ENCODE results near the gene CCL14.
"Not testable (repeated sequence)": the region's sequence is repeated elsewhere in the genome, so short reads cannot be mapped to it uniquely, and the experiment has no call there.

Gene CCL14

GRCh38 chr17:35986643-35987042 is at the start of gene CCL14:
Gene CCL14 (minus strand): TSS chr17:35986729. CDS start chr17:35986649, 80 bp downstream.
- DNase-seq (ENCODE audit: low read depth in 4 of 4, low spot score in 1 of 4) = no peak

- DNase-seq (ENCODE audit: low read depth in 4 of 4, low spot score in 1 of 4) = no peak
These were observed 49.7 kb upstream of the CCL14 start for GRCh38 chr17:36036235-36036634.

GRCh38 chr17:36034127-36034526 is 47.6 kb upstream of the CCL14 start:
- no peak for DNase-seq (ENCODE audit: low read depth in 4 of 4, low spot score in 1 of 4)

- no peak for DNase-seq (ENCODE audit: low read depth in 4 of 4, low spot score in 1 of 4)
These were observed 44.4 kb upstream of the CCL14 start for GRCh38 chr17:36030956-36031355.

GRCh38 chr17:36027761-36028160 is 41.2 kb upstream of the CCL14 start:
- DNase-seq (ENCODE audit: low read depth in 4 of 4, low spot score in 1 of 4) = no peak

- DNase-seq (ENCODE audit: low read depth in 4 of 4, low spot score in 1 of 4) = no peak
These were observed 37.8 kb upstream of the CCL14 start for GRCh38 chr17:36024106-36024869.

GRCh38 chr17:36019423-36019822 is 32.9 kb upstream of the CCL14 start:
- no peak for DNase-seq (ENCODE audit: low read depth in 4 of 4, low spot score in 1 of 4)

GRCh38 chr17:36017799-36018198 is 31.3 kb upstream of the CCL14 start, which contains the start of gene CCL23:
Gene CCL23 (minus strand): TSS chr17:36017972. CDS start chr17:36017897, 75 bp downstream.
- no peak for DNase-seq (ENCODE audit: low read depth in 4 of 4, low spot score in 1 of 4)

GRCh38 chr17:36016555-36016954 is 30.0 kb upstream of the CCL14 start:
- DNase-seq (ENCODE audit: low read depth in 4 of 4, low spot score in 1 of 4) = no peak

GRCh38 chr17:36015895-36016294 is 29.4 kb upstream of the CCL14 start:
- not testable (repeated sequence) for DNase-seq (ENCODE audit: low read depth in 4 of 4, low spot score in 1 of 4)

GRCh38 chr17:36014946-36015345 is 28.4 kb upstream of the CCL14 start:
- DNase-seq (ENCODE audit: low read depth in 4 of 4, low spot score in 1 of 4) = no peak

GRCh38 chr17:36011201-36011600 is 24.7 kb upstream of the CCL14 start:
- DNase-seq (ENCODE audit: low read depth in 4 of 4, low spot score in 1 of 4) = no peak

GRCh38 chr17:36008998-36009665 is 22.6 kb upstream of the CCL14 start:
- DNase-seq (ENCODE audit: low read depth in 4 of 4, low spot score in 1 of 4) = no peak

- DNase-seq (ENCODE audit: low read depth in 4 of 4, low spot score in 1 of 4) = no peak
These were observed 18.1 kb upstream of the CCL14 start for GRCh38 chr17:36004594-36005108.

GRCh38 chr17:36002631-36003030 is 16.1 kb upstream of the CCL14 start:
- DNase-seq (ENCODE audit: low read depth in 4 of 4, low spot score in 1 of 4) = no peak

- no peak for DNase-seq (ENCODE audit: low read depth in 4 of 4, low spot score in 1 of 4)
These were observed 15.5 kb upstream of the CCL14 start for GRCh38 chr17:36001862-36002603.

- DNase-seq (ENCODE audit: low read depth in 4 of 4, low spot score in 1 of 4) = no peak
These were observed 14.7 kb upstream of the CCL14 start, which contains the start of gene CCL15 for GRCh38 chr17:36001110-36001771. Gene CCL15 (minus strand): TSS chr17:36001553. CDS start chr17:36001492, 61 bp downstream.

GRCh38 chr17:36000732-36001109 is 14.2 kb upstream of the CCL14 start:
- no peak for DNase-seq (ENCODE audit: low read depth in 4 of 4, low spot score in 1 of 4)

GRCh38 chr17:35998756-35999155 is 12.2 kb upstream of the CCL14 start:
- DNase-seq (ENCODE audit: low read depth in 4 of 4, low spot score in 1 of 4) = no peak

GRCh38 chr17:35998018-35998545 is 11.6 kb upstream of the CCL14 start:
- DNase-seq (ENCODE audit: low read depth in 4 of 4, low spot score in 1 of 4) = no peak

- not testable (repeated sequence) for DNase-seq (ENCODE audit: low read depth in 4 of 4, low spot score in 1 of 4)
These were observed 8.8 kb upstream of the CCL14 start for GRCh38 chr17:35995346-35995745.

All from stimulated activated CD4-positive, alpha-beta T cell treated with anti-CD3 and anti-CD28 coated beads, Interleukin-1b, Interleukin-23, amount 100 ng/mL, for 24 hours (primary cell).